Activated naive CD4-positive, alpha-beta T cell treated with anti-CD3 and anti-CD28 coated beads, Interleukin-2, amount 50 U/mL, for 72 hours (primary cell): ENCODE data around the gene ZDHHC8. TPM values are rescaled to one million over a fixed set of nuclear protein-coding genes. Genes with fewer than 3 reads are reported as not detected.

Experiments used
- ATAC-seq, 2 donors: fragments of 150-1000 bp; cut with Tn5 transposase; 2 replicates each; pipeline ENCODE4 v1.10.0; 2021; ENCODE audit warnings: mild to moderate bottlenecking in 2 of 2, moderate library complexity in 2 of 2
- DNase-seq, 2 donors: peaks; one replicate each; pipeline ENCODE4 v3.0.0; 2021 to 2022; ENCODE audit warnings: low spot score in 2 of 2
- H3K27ac Mint-ChIP-seq, 2 donors: one replicate each; pipeline ENCODE4 v1.8.0; 2022; ENCODE audit warnings: mild to moderate bottlenecking in 2 of 2, mixed read lengths in 2 of 2
- H3K36me3 Mint-ChIP-seq, 2 donors: one replicate each; pipeline ENCODE4 v1.8.0; 2022; ENCODE audit warnings: mixed read lengths in 2 of 2
- H3K9me3 Mint-ChIP-seq, 2 donors: one replicate each; pipeline ENCODE4 v1.8.0; 2022; ENCODE audit warnings: mixed read lengths in 2 of 2
- total RNA-seq, 2 donors: library from RNA; stranded (reverse); gene quantifications; one replicate each; pipeline ENCODE4 v1.2.3, GENCODE V29; 2022

ZDHHC8 gene
- total RNA-seq, 2 donors from 2014 or later = 17.6 to 55.4 TPM

GRCh38 chr22:20142711-20143621 is 11.4 kb downstream of the ZDHHC8 start:
- Mint-ChIP-seq H3K9me3 (no peaks in the 10 kb centered on the region), H3K27ac (no peak overlapping the region), H3K36me3 (no peaks in the 10 kb centered on the region)
- DNase-seq (no peak), ATAC-seq (no peak)

DNA sequence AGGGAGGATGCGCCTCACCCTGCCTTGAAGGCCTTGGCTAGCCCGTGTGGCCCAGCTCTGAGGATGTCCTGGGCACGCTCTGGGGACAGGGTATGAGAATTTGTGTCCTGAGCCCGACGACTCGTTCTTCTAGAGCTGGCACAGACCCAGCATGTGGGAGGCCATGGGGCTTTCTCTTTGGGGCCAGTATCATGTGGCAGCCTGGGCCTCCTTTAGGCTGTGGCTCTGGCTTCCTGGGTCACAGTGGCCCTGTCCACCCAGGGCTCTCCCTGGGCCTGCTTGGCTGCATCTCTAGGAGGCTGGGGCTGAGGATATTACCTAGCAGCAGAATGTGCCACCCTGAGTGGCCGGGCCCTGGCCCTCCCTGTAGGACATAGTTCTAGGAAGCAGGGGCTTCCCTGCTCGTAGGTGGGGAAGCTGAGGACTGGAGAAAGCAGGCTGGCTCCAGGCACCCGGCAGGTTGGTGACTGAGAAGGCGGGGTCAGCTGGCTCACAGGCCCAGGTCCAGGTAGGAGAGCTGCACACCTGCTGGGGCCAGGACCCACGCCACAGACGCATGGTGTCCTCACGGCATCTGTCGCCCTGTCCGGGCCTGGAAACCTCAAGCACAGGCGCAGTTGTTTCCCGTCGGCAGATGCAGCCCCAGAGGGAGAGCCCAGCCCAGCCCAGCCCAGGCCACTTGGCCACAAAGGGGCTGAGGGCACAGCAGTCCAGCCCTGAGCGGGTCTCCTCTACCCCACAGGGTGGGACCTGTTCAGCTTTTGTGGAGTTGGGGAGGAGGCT is 12.5 kb downstream of the ZDHHC8 start:
- ATAC-seq (no peak), DNase-seq (no peak)
- H3K27ac Mint-ChIP-seq = peak overlapping the region in 1 of 2 donors; percentile 44
- H3K9me3 Mint-ChIP-seq = no peaks in the 10 kb centered on the region
- no peaks in the 10 kb centered on the region for H3K36me3 Mint-ChIP-seq

DNA sequence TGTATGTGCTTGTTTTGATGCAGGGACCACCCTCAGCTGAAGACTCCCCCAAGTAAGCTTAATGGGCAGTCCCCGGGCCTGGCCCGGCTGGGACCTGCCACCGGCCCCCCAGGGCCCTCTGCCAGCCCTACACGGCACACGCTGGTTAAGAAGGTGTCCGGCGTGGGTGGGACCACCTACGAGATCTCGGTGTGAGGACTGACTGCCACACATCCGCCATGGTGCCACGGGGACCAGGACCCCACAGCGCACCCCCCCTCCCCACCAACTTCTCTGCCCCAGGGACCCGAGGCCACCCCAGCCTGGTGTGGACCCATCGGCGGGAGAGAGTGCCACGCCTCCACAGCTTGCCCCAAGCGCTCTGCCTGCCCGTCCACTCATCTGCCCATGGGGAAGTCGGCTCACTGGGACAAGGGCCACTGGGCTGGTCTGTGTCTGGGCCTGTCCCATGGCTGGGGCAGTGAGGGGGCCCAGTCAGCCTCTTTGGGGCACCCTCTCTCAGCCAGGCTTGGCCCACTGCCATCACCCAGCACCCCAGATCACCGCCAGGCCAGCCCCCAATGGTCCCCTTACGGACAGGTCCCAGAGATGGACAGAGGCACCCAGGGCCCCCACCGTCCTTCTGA is 13.7 kb downstream of the ZDHHC8 start:
- Mint-ChIP-seq H3K9me3 (no peaks in the 10 kb centered on the region), H3K36me3 (no peaks in the 10 kb centered on the region), H3K27ac (no peak overlapping the region)
- DNase-seq = no peak
- no peak for ATAC-seq

GRCh38 chr22:20145832-20146223 is 14.2 kb downstream of the ZDHHC8 start:
- ATAC-seq = no peak
- H3K9me3 Mint-ChIP-seq = no peaks in the 10 kb centered on the region
- no peak overlapping the region for H3K27ac Mint-ChIP-seq
- H3K36me3 Mint-ChIP-seq = no peaks in the 10 kb centered on the region
- no peak for DNase-seq

DNA sequence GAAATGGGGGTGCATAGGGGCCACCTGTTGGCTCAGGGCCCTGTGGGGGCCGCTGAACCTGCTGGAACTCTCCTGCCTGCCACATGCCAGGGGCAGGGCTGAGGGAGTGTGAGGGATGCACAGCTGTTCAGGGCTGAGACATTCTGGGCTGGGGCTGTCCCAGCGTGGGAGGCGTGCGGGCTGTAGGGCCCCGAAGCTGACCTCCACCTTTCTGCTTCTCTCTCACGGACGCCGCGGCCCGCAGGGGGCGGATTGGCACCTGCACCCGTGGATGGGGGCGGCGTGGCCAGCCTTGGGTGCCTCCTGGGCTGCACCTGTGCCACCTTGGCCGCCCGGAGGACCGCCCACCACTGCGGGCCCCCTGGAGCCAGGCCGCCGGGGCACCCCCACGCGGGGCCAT is 15.2 kb downstream of the ZDHHC8 start:
- DNase-seq (no peak), ATAC-seq (no peak)
- Mint-ChIP-seq H3K9me3 (no peaks in the 10 kb centered on the region), H3K27ac (no peak overlapping the region), H3K36me3 (no peaks in the 10 kb centered on the region)

DNA sequence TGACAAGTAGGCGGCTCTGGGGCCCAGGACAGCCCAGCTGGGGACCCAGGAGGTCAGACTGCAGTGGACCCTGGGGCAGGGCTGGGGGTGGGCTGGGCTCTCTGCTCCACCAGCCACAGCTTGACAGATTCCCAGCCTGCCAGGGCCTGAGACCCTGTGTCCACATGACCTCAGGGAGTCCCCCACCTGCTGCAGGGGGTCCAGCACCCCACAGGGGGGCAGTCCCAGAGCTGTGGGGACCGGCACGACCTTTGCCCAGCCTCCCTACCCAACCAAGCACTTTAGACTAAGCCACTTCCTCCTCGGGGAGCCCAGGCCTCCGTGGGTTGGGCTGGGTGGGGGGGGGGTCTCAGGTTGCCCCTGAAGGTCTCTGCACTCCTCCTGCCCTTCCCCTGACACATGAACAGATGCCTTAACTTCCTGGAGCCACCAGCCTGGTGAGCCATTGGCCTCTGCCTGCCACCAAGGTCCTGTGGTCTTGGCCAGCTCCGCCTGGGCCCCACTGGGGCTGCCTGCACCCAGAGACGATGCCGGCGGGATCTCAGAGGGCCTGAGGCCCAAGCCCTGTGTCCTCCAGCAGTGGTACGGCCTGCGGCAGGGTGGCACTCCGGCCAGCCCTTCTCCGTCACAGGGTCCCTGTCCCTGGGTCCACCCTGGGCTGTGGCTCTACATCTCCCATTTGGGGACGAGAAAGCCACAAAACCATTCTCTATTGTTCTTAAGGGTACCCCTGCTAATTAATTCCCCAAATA is 15.8 kb downstream of the ZDHHC8 start:
- Mint-ChIP-seq H3K27ac (no peak overlapping the region), H3K36me3 (no peaks in the 10 kb centered on the region), H3K9me3 (no peaks in the 10 kb centered on the region)
- ATAC-seq = no peak
- no peak for DNase-seq

GRCh38 chr22:20148414-20148813 is 16.8 kb downstream of the ZDHHC8 start:
- Mint-ChIP-seq H3K27ac (no peak overlapping the region), H3K36me3 (no peaks in the 10 kb centered on the region)
- ATAC-seq = no peak

DNA sequence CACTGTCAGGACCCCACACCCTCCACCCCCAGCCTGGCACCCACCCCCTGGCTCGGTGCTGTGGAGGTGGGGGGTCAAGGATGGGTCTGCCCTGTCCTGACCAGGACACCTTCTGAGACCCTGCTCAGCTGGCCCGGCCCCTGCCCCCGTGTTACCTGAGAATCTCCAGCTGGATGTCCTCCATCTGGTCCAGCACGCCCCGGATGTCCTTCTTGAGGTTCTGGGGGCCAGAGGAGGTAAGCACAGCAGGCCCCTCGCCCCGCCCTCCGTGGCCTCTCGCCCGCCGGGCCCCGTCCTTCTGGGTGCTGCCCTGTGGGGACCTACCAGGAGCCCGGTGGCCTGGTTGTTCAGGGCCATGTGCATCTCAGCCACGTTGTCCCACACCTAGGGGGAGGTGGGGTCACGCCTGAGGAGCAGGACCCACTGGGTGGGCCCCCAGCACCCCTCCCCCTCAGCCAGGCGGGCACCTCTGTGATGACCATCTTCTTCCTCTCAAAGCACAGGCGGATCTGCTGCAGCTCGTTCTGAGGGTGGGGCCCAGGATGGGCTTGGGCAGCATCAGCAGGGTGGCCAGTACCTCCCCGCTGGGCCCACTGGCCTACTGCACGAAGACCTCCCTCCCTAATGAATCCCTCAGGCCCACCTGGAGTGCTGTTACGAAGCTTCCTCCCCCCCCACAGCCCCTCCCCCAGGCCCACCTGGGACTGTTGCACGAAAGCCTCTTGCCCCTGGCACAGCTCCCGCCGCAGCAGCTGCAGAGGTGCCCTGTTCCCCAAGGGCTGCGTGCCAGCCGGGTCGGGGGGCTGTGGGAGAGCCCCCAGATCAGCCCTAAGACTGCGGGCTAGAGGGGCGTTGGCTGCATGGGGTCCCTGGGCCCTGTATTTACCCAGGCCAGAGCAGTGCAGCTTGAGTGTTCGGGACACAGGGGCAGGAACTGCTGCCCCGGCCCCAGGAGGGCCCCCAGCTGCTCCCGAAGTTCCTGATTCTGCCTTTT is 17.9 kb downstream of the ZDHHC8 start:
- ATAC-seq = no peak
- no peak overlapping the region for H3K27ac Mint-ChIP-seq
- DNase-seq = no peak
- H3K9me3 Mint-ChIP-seq = no peaks in the 10 kb centered on the region
- H3K36me3 Mint-ChIP-seq = no peaks in the 10 kb centered on the region

More at GRCh38 chr22:20148414-20148813, 16.8 kb downstream of the ZDHHC8 start:
- DNase-seq = no peak
- no peaks in the 10 kb centered on the region for H3K9me3 Mint-ChIP-seq

GRCh38 chr22:20150381-20151275 is 19.0 kb downstream of the ZDHHC8 start, which contains the start of gene CCDC188:
Gene CCDC188, minus strand, starts transcription at chr22:20151055. Its CDS starts 69 bp downstream, at chr22:20150986.
- Mint-ChIP-seq H3K27ac (peak within 1 kb of the TSS in 1 of 2 donors; percentile 72), H3K36me3 (no peaks in the 10 kb centered on the region), H3K9me3 (no peaks in the 10 kb centered on the region)
- DNase-seq (no peak), ATAC-seq (no peak)

DNA sequence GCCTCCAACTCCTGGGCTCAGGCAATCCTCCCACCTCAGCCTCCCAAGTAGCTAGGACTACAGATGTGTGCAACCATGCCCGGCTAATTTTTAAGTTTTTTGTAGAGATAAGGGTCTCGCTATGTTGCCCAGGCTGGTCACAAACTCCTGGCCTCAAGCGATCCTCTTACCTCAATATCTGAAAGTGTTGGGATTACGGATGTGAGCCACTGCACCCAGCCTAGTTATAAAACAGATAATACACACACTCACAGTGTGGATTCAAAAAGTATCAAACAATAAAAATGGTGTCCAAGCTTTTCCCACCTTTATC is 19.6 kb downstream of the ZDHHC8 start:
- H3K36me3 Mint-ChIP-seq = no peaks in the 10 kb centered on the region
- DNase-seq (no peak), ATAC-seq (no peak)
- no peaks in the 10 kb centered on the region for H3K9me3 Mint-ChIP-seq
- peak overlapping the region in 1 of 2 donors; percentile 72 for H3K27ac Mint-ChIP-seq

- Mint-ChIP-seq H3K9me3 (no peaks in the 10 kb centered on the region), H3K27ac (no peak overlapping the region), H3K36me3 (no peaks in the 10 kb centered on the region)
- no peak for ATAC-seq
- no peak for DNase-seq
These were observed 20.9 kb downstream of the ZDHHC8 start for GRCh38 chr22:20152464-20152890.

- H3K36me3 Mint-ChIP-seq = no peaks in the 10 kb centered on the region
- ATAC-seq (no peak), DNase-seq (no peak)
- H3K9me3 Mint-ChIP-seq = no peaks in the 10 kb centered on the region
- no peak overlapping the region for H3K27ac Mint-ChIP-seq
These were observed 22.3 kb downstream of the ZDHHC8 start for GRCh38 chr22:20153945-20154344.

DNA sequence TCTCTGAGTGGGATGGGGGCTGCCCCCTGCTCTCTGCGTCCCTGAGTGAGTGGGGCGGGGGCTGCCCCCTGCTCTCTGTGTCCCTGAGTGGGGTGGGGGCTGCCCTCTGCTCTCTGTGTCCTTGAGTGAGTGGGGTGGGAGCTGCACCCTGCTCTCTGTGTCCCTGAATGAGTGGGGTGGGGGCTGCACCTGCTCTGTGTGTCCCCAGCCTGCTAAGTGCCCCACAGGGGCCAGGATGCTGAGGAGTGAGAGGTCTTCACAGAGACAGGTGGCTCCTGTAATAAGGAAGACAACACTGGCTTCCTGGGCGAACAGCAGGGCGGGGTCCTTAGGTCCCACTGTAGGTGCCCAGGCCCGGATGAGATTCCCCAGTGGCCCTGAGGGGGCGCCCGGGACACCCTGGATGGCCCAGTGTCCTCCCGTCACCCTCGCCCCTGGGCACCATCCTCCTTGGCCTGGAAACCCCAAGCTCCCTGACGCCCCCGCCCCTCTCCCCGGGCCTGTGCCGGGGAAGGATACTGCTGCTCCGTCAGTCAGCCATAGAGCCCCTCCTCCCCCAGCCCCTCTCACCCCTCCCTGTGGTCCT is 23.1 kb downstream of the ZDHHC8 start:
- DNase-seq (no peak), ATAC-seq (no peak)
- Mint-ChIP-seq H3K36me3 (no peaks in the 10 kb centered on the region), H3K27ac (peak overlapping the region in 1 of 2 donors; percentile 29), H3K9me3 (no peaks in the 10 kb centered on the region)

DNA sequence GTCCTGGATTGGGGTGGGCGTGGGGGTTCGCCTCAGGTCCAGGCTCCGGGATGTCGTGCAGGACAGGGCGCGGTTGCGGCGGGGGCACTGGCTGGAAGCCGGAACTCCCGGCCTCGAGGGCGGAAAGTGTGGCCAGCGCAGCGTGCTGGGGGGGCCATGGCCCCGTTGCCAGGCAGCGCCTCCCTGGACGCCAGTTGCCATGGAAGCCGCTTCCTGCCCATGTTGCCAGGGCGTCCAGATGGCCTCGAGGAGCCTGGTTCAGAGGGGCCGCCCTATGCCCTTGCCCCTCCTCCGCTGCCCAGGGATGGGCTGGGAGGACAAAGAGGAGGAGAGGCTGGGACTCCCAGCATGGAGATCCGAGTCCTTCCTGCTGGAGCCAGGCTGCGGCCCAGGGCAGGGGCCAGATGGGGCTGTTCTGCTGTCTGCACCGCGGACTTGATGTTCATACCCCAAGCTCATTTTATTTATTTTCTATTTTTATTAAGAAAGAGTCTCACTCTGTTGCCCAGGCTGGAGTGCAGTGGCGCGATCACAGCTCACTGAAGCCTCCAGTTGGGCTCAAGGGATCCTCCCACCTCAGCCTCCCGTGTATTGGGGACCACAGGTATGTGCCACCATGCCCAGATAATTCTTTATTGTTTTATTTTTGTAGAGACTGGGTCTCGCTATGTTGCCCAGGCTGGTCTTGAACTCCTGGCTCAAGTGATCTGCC is 23.9 kb downstream of the ZDHHC8 start:
- ATAC-seq (no peak), DNase-seq (no peak)
- Mint-ChIP-seq H3K9me3 (no peaks in the 10 kb centered on the region), H3K36me3 (no peaks in the 10 kb centered on the region), H3K27ac (no peak overlapping the region)
